ENCODE data around the gene DMWD.

Gene DMWD

DNA sequence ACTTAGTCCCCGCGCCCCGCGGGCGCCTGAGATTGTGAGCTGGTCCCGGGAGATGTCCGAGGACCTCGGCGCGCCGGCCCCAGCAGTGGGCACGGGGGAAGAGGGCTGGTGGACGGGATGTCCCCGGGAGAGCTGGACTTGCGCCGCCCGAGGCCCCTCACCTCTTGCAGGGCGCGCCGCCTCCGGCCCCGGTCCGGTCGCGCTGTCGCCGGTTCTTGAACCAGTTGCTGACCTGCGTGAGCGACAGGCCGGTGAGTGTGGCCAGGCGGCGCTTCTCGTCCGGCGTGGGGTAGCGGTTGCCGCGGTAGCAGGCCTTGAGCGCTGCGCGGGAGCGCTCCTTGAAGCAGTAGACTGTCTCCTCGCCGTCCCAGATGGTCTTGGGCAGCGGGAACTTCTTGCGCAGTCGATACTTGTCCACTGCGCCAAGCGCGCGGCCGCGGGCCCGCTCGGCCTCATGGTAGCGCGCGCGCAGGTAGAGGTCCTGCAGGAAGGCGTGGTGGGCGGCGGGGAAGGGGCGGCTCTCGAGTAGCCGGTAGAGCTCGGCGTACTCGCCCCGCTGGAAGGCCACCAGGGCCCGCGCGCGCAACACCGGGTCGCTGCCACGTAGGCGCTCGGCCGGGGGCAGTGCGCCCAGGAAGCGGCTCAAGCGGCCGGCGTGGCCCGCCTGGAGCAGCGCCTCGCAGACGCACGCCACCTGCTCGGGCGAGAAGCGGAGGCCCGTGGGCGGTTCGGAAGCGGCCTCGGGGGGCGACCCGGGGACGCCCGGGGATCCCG is 24.6 kb downstream of the DMWD start:
- peak; percentile 48 for TF ChIP-seq ZFX (IDR thresholded peaks at IDR 0.05)
- TF ChIP-seq, protein P1, sequence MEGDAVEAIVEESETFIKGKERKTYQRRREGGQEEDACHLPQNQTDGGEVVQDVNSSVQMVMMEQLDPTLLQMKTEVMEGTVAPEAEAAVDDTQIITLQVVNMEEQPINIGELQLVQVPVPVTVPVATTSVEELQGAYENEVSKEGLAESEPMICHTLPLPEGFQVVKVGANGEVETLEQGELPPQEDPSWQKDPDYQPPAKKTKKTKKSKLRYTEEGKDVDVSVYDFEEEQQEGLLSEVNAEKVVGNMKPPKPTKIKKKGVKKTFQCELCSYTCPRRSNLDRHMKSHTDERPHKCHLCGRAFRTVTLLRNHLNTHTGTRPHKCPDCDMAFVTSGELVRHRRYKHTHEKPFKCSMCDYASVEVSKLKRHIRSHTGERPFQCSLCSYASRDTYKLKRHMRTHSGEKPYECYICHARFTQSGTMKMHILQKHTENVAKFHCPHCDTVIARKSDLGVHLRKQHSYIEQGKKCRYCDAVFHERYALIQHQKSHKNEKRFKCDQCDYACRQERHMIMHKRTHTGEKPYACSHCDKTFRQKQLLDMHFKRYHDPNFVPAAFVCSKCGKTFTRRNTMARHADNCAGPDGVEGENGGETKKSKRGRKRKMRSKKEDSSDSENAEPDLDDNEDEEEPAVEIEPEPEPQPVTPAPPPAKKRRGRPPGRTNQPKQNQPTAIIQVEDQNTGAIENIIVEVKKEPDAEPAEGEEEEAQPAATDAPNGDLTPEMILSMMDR (conservative IDR thresholded peaks at IDR 0.05), result no peak
- peak overlapping the region; percentile 87 for H3K27ac ChIP-seq

DNA sequence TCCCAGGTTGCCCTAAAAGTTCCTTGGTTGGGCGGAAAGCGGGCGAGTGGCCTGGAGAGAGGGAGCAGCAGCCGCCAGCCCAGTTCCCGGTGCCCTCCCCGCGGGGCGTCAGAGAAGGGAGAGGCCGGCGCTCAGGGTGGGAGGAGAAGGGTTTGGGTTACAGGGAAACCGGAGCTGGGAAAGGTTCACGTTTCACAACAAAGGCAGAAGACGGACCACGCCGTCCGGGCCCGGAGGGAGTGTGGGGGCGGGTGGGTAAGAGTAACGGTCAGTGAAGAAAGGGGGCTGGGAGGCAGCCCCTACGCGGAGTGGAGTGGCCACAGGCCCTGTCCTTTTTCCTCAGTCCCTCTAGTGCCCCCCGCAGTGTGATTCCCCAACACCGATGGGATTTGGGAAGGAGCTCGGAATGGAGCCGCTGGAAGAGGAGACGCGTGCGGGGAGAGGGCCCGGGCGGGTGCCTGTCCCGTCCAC is 25.2 kb downstream of the DMWD start:
- H3K27ac ChIP-seq, result peak overlapping the region; percentile 87
- no peak for TF ChIP-seq ZFX (IDR thresholded peaks at IDR 0.05)
- TF ChIP-seq, protein P1 (conservative IDR thresholded peaks at IDR 0.05), result no peak

DNA sequence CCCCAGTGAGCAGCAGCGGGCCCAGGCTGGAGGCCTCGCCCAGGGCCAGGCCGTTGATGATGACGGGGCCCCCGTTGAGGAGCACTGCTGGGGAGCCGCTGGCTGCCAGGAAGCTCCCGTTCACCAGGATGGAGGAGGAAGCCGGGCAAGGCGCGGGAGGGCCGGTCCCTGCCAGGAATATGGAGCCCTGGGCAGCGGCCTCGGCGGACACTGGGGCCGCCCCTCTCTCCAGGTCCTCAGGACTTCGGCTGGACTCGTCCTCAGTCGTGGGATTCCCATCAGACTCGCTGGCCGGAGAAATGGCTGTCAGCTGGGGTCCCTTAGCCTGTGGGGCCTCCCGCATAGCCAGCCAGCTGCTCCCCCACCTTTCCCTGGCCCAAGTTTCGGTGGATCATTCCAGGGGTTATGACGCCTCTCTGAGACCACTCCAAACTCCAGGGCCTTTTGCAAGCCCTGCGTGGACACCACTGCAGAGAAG is 25.7 kb downstream of the DMWD start:
- TF ChIP-seq ZFX (IDR thresholded peaks at IDR 0.05), result no peak
- TF ChIP-seq, protein P1 (conservative IDR thresholded peaks at IDR 0.05), result no peak

DNA sequence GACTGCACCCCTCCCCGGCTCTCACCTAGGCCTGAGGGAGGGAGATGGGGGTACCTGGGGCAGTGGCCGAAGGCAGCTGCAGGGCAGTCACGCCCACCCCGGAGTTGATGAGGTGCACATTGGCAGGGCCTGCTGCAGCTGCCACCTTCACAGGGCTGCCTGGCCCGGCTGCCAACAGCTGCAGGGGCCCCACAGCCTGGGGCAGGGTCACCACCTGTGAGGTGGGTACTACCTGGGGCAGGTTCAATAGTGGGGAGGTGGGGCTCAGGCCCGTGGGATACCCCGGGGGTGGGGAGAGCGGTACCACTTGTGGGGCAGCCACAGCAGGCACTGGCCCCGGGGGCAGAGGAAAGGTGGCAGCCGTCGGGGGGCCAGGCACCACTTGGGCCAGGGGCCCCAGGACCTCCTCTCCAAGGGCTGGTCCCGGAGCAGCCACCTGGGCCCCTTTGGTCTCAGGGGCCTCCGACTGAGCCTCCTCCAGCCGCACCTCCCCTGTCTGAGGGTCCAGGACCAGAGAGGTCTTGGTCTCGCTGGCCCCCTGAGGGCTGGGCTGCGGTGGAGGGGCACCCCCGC is 26.3 kb downstream of the DMWD start:
- peak overlapping the region; percentile 87 for H3K27ac ChIP-seq
- TF ChIP-seq, protein P1 (conservative IDR thresholded peaks at IDR 0.05), result no peak
- TF ChIP-seq ZFX (IDR thresholded peaks at IDR 0.05), result no peak

More for the DNA sequence above, 25.7 kb downstream of the DMWD start:
- peak overlapping the region; percentile 87 for H3K27ac ChIP-seq

DNA sequence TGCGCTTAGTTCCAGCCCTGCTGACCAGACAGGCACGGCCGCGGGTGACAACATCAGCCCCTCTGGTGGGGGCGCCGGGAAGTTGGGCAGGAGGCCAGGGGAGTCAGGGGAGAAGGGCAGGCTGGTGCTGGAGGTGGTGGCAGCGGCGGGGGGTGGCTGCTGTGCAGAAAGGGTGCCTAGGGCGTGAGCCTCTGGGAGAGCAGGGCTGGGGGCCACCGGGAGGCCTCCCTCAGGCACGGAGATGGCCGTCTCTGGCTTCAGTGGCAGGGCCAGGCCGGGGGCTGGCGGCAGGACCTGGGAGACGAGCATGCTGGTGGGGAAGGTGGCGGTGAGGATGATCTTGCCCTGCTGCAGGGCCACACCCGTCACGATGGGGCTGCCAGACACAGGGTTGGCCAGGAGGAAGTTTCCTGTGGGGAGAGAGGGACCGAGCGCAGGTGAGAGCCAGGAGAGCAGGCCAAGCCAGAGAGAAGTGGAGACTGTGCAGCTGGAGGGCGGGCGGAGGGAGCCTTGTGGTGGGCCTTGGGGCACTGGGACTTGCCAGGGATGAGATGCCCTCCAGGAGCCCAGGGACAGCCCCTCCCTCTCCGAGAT is 26.8 kb downstream of the DMWD start:
- TF ChIP-seq, protein P1 (conservative IDR thresholded peaks at IDR 0.05), result no peak
- no peak for TF ChIP-seq ZFX (IDR thresholded peaks at IDR 0.05)
- peak overlapping the region; percentile 87 for H3K27ac ChIP-seq

DNA sequence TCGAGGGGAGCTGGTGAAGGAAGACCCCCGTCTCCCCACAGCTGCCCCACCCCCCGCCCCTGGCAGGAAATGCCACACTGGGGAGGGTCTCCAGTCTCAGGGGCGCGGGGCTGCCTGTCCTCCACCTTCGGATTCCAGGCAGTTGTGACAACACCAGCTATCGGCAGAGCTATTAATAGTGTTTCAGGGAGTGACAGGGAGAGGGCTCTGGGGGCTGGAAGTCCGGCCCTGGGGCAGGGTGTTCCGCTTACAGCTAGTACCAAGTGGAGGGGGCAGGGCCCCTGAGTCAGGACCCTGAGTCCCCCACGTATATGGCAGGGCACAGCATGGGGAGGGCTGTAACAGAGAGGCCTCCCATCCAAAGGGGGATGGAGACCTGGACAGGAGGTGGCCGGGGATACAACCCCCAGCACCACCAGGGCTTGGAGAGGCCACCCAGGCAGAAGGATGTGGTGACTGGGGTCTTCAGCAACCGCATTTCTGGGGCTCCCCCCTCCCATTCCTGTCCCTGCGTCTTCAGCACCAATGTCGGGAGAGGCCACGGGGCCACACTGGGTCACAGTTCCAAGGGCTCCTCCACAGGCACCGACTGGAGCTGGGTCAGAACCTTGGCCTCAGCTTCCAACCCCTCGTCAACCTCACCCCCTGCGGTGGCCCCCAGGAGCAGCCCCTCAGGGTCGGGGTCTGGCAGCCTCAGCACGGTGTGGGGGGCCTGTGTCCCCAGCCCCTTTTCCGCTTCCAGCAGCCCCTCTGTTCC is 27.5 kb downstream of the DMWD start:
- TF ChIP-seq, protein P1 (conservative IDR thresholded peaks at IDR 0.05), result no peak
- TF ChIP-seq ZFX (IDR thresholded peaks at IDR 0.05), result no peak
- no peak overlapping the region for H3K27ac ChIP-seq

Measured in C4-2B (cell line).